GM19035 (cell line): Measurements from ENCODE around the gene MAMDC2.
"Not testable (repeated sequence)": the region's sequence is repeated elsewhere in the genome, so short reads cannot be mapped to it uniquely, and the experiment has no call there.

ENCODE experiments used
- ATAC-seq: cut with Tn5 transposase; IDR thresholded peaks from one replicate; pipeline ENCODE4 v1.9.1; 2021; ENCODE audit not compliant: unreplicated experiment

Gene MAMDC2

GRCh38 chr9:70035691-70036090 lies 8.0 kb upstream of the MAMDC2 start:
- no peak for ATAC-seq

- no peak for ATAC-seq
Measured at GRCh38 chr9:70036641-70037040, 7.0 kb upstream of the MAMDC2 start.

DNA sequence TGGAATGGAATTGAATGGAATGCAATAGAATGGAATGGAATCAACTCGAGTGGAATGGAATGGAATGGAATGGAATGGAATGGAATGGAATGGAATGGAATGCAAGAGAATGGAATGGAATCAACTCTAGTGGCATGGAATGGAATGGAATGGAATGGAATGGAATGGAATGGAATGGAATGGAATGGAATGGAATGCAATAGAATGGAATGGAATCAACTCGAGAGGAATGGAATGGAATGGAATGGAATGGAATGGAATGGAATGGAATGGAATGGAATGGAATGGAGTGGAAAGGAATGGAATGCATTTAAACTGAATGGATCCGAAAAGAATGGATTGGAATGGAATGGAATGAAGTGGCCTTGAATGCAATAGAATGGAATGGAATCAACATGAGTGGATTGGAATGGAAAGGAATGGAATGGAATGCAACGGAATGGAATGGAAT lies 5.5 kb upstream of the MAMDC2 start:
- ATAC-seq = not testable (repeated sequence)

GRCh38 chr9:70040376-70040903 lies 3.2 kb upstream of the MAMDC2 start:
- no peak for ATAC-seq

DNA sequence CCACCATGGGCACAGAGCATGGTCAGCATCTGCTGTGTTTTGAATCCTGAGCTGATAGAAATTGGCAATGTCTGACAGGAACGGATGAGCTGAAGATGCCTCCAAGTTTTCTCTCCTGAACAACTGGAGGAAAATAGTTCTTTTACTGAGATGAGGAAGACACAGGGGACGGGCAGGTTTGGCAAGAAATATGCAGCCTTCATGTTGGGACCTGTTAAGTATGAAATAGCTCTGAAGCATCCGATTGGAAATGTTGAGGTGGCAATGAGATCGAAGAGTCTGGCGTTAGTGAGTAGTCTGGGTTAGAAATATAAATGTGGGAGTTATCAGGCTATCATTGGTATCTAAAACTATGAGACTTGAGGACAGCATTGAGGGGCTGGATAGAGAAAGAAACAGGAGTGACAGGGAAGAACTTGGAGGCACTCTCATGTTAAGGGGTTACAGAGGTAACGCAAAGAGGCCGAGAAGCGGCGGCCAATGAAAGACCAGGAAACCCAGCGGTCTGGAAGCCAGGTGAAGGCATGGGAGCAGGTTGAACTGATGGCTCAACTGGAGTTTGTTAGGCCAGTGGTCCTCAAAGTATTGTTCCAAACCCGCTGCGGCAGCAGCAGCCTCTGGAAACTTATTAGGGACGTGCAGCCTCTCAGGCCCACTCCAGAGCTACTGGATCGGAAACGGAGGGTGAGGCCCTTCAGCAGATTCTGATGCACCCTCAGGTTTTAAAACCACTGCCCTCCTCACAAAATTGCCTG lies 1.0 kb upstream of the MAMDC2 start:
- ATAC-seq = no peak

DNA sequence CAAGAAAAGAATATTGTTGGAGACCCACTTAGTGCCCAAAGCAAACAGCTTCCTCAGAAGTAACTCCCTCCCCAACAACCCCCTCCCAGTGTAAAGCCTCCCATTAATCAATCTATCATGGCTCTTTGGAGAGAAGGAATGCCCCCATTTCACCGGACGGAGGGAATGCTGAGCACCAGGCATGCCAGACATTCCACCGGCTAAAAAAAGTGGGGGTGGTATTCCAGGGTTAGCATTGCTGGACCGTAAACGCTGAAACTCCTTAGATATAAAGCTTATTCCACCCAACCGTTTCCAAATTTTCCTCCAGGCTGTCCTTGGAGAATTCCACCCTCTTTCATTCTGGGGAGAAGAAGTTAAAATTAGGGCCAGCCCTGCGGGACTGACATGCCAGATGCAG lies 363 bp upstream of the MAMDC2 start:
- no peak for ATAC-seq

- ATAC-seq = no peak
Measured at GRCh38 chr9:70044490-70045307, 1.1 kb downstream of the MAMDC2 start.

DNA sequence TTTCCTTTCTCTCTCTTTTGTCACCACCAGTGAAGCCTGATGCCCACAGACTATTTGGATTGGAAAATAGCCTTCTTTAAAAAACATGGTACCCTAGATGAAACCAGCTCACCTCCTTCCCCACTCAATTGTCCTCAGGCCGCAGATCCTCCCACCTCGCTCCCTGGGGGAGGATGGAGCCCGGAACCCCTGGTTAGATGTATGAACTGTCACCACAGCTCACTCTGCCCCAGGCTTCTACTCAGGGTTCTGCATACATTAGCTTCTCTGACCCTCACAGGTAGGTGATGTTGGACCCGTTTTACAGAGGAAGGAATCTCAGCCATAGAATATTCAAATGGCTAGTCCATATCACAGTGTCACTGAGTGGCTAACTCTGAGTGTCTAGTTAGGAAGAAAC lies 1.8 kb downstream of the MAMDC2 start:
- ATAC-seq = no peak

GRCh38 chr9:70046274-70047070 lies 2.8 kb downstream of the MAMDC2 start:
- ATAC-seq = no peak

DNA sequence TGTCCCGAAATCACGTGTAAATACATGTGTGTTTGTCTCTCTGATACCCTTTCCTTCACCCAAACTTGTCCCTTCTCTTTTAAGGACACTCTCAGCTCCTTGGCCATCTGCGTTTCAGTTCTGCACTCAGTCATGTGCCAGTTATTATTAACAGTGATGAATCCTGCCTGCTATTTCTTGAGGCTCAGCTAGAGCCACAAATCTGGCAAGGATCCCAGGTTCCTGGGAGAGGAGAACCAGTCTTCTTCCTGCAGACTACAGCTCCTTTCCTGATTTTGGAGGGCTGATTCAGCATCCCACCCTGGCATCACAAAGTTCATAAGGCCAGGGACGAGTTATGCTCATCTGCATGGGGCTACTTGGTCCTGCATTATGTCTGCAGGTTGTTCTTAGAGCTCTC lies 5.6 kb downstream of the MAMDC2 start:
- no peak for ATAC-seq

GRCh38 chr9:70049672-70050271 lies 6.1 kb downstream of the MAMDC2 start:
- ATAC-seq = no peak

GRCh38 chr9:70052768-70053167 lies 9.1 kb downstream of the MAMDC2 start:
- ATAC-seq = no peak

DNA sequence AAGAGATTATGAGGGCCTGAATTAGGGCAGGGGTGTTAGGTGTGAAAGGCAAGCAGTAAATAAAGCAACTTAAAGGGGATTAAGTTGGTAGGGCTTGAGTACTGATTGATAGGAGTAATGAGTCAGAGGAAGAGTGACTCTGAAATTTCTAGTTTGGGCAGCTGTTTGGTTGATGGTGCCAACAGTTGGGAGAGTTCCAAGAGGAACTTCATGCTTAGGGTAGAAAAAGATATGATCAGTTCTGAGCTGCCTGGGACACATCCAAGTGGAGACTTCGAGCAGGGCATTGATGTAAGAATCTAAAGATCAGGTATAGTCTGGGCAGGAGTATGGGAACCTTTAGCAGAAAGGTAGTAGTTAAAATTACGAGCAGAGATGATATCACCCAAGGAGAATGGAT lies 10.2 kb downstream of the MAMDC2 start:
- ATAC-seq = no peak

- ATAC-seq = no peak
Measured at GRCh38 chr9:70054521-70054920, 10.9 kb downstream of the MAMDC2 start.

DNA sequence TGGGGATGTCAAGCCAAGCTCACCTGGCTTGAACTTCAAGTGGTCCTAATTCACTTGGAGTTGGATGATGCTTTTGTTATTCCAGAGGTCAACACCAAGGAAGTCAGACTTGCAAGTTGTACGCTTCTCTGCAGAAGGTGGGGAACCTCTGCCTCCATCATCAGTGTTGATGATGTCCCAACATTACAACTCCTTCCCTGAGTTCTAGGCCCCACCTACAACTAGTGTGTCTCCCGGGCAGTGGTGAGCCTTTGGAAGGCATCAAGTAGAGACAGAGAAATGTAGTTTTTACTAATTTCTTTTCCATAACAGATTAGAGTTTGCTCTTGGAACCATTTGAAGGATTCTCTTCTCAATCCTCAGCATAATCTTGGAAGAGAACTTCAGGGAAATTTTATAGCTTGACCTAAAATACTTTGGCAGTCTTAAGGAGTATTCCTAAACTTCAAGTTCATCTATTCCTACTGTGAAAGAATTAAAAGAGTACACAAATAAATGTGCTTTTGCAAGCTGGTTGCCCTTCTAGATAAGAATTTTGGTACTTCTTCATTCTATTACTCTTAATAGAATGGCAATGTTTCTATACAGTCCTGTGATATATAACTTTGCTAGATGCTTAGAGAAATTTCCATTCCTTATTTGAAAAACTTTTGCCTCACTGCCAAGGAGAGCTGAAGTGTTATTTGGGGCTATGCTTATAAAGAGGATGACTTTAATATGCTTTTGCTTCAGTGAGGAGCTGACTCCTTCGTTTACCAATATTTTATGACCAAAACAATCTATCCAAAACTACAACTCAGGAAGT lies 12.0 kb downstream of the MAMDC2 start:
- no peak for ATAC-seq

GRCh38 chr9:70056211-70056944 lies 12.7 kb downstream of the MAMDC2 start:
- ATAC-seq = no peak

DNA sequence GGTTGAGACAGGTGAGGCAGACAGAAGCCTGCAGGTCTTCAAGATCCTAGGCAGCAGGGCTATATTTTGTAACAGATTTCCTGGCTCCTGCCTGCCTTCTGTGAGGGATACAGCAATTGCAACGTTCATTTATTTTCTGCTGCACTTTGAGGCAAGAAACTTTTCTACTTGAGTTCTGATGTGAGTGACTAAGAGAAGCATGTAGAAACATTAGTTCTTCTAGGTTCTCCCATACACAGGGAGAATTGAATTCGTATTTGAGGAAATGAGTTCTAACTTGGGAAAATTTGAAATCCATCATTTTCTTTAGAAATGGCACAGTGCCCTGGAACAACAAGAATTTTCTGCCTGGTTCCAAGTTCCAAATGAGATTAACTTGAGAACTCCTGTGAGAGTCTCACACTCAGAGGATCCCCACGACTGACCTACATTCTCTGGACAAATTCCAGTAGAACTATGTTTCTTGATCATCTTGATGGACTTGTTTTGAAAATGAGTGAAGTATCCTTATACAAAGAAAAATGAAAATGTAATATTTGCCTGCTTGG lies 15.0 kb downstream of the MAMDC2 start:
- ATAC-seq = no peak

GRCh38 chr9:70060148-70060882 lies 16.7 kb downstream of the MAMDC2 start:
- ATAC-seq = no peak
